HG03558 (cell line): ENCODE measurements around the gene MAGEC3.

Experiments used
- ATAC-seq: cut with Tn5 transposase; IDR thresholded peaks from one replicate; pipeline ENCODE4 v1.9.1; 2021; ENCODE audit warnings: moderate number of reproducible peaks; ENCODE audit not compliant: unreplicated experiment; ENCODE audit errors: extremely low read depth

The MAGEC3 gene

DNA sequence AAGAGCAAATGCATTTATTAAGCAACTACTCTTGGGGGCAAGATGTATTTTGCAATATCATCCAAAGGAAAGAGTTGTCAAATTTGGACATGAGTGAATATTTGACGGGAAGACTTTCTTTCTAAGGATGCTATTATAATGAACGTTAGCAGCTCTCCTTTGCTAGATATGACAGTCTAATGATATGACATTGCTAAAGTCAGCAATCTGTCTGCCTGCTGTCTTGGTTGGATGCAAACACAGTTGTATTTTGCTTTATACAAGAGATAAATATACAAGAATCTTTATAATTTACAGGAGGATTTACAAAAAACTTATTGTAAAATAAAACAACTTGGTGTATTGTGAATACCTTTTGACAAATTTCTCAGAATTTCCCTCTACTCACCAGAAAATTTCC, 103.1 kb downstream of the MAGEC3 start:
- ATAC-seq: no peak

DNA sequence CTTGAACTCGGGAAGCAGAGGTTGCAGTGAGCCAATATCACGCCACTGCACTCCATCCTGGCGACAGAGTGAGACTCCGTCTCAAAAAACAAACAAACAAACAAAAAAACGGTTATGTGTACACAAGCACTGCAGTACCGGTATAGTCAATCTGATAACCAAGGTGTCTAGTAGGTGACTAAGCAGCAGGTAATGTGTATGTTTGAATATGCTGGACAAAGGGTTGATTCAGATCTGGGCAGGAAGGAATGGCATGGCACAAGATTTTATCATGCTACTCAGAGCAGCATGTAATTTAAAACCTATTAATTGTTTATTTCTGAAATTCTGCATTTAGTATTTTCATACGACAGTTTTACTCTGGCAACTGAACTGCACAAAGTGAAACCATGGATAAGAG, 107.3 kb downstream of the MAGEC3 start:
- no peak for ATAC-seq

DNA sequence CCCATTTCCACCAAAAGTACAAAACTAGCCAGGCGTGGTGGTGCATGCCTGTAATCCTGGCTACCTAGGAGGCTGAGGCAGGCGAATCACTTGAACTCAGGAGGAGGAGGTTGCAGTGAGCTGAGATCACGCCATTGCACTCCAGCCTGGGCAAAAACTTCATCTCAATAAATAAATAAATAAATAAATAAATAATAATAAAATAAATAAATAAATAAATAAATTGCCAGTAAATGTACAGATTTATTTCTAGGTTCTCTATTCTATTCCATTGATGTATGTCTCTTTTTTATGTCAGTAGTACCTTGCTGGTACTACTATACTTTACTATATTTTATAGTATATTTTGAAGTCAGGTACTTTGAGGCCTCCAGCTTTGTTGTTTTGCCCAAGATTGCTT, 109.2 kb downstream of the MAGEC3 start:
- ATAC-seq: no peak
